Left ventricle myocardium superior (tissue), 1 donor: ENCODE data around the gene TENT4B. TPM values are rescaled to one million over a fixed set of nuclear protein-coding genes. Genes with fewer than 3 reads are reported as not detected.

Experiments used
- ATAC-seq: fragments of 200-7000 bp; cut with Tn5 transposase; one replicate; pipeline ENCODE4 v1.9.1; 2020; ENCODE audit warnings: mild to moderate bottlenecking, moderate library complexity
- DNase-seq: peaks from one replicate; pipeline ENCODE4 v3.0.0-alpha.2; 2020
- intact Hi-C: fragments of 100-400 bp; cut with micrococcal nuclease; formaldehyde crosslinking; loops from one replicate; pipeline ENCODE4 v1.11.0; 2022
- total RNA-seq: library from RNA; stranded (reverse); fragmentation: NEBNext Ultra II Directional; extraction: Animal tissue kit (Norgen Biotek cat#: 25700); gene quantifications from one replicate; pipeline ENCODE4 v1.2.1, GENCODE V29; 2021
- donor health status: DM: no; HTN: yes; CAD: no; lungs with severe emphysema.

Gene TENT4B
- total RNA-seq, 1 donor from 2014 or later = 7.8 TPM

DNA sequence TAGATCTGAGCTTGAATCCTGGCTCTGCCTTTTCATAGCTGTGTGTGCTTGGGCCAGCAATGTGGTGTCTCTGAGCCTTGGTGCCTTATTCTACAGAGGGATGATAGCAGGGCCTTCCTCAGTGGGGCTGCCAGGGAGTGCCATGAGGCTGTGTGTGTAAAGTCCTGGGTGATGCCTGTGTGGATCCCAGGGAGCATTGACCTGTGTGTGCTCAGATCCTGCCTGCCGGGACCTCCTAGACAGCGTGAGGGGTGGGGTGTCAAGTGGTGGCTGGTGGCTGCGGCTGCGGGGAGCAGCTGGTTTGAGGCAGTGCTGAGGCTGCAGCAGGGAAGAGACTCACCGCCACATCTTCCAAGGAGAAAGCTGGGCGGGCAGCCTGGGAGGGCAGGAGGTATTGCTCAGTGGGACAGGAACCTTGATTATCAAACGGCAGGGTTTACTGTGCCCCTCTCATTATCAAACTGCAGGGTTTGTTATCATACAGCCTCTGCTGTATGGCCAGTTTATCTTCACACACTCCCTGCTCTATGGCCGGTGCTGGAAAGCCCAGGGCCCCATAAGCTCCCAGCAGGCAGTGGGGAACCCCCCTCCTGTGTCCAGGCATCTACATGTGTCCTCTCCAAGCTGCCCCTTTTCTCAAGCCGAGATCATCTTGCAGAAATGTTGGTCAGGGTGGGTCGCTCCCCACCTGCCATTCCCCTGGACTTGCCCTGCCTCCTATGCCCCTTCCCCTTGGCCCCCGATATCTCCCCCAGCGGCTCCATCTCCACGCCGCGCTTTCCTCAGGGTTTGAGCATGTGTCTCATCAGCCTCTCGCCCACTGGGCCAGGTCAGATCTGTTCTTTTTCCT, 110.2 kb downstream of the TENT4B start:
- DNase-seq = no peak
- intact Hi-C loops = no loop called here
- no peak for ATAC-seq

DNA sequence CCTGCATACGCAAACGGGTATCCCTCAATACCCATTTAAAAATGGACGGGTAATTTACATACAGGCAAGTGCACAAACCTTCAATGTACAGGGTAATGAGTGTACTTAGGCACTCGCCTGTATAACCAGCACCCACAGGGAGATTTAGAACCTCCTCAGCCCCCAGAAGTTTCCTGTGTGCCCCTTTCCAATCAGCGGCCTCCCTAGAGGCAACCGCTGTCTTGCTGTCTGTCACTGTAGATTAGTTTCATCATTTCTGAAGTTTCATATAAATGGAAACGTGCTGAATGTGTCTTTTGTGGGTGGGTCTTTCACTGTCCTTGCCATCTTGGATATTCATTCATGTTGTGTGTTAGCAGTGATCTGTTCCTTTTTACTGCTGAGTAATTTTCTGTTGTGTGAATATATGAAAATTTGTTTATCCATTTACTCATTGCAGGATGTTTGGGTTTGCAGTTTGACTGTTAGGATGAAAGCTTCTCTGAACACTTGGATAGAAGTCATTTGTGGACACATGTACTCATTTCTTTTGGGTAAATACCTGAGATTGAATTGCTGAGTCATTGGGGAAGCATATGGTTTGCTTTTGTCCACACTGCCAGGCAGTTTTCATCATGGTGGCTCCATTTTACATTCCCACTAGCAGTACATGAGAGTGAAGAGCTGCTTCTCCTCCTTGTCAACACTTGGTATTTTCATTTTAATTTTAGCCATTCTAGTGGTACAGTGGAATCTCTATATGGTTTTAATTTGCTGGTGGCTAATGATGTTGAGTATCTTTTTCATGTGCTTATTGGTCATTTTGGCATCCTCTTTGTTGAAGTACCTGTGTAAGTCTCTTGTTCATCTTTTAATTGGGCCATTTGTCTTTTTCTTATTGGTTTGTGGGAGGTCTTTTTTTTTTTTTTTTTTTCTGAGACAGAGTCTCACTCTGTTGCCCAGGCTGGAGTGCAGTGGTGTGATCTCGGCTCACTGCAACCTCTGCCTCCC, 111.1 kb downstream of the TENT4B start:
- ATAC-seq (no peak), DNase-seq (no peak)
- intact Hi-C loops = no loop called here

DNA sequence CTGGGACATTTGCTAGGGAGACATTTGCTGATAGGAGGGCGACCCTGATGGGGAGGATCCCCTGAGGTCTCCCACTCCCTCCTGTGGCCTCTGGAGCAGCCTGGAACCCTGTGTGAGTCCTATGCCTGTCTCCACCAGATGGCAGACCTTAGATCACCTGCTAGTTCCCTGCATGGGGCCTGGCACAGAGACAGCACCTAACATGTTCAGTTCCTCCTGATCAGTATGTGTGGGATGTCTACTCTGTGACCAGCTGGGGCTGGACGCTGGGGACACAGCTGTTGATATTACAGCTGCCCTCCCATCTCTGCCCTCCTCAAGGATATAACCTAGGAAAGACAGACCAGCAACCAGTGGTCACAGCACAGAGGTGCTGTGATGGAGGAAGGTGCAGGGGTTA, 112.2 kb downstream of the TENT4B start:
- intact Hi-C loops = no loop called here
- DNase-seq (no peak), ATAC-seq (no peak)

DNA sequence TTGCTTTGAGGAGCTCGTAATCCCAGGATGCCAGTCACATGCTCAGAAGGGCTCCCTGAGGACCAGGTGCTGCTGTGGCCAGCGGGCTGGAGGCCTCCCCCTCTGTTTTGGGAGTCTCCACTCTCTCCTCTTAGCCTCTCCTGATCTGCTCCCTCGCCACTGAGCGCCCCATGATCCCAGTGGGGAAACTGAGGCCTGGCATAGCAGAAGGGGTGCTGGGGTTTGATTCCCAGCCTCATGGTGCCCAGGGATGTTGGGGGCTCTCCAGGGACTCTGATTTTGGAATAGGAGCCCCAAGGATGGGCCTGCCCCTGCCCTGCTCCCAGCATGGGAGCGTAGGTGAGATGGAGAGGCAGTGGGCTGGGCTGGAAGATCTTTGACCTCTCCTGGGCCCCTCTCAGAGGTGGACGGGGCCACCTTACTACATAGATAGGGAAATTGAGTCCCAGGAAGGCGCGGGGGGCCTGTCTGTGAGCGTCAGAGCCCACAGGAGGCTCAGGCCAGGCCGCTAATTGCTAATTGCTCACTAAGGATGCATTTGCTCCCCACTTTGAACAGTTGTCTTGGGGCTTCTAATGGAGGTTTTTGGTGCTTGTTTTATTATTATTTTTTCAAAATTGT, 112.7 kb downstream of the TENT4B start:
- ATAC-seq (no peak), DNase-seq (peak; percentile 33)
- intact Hi-C loops = no loop called here

DNA sequence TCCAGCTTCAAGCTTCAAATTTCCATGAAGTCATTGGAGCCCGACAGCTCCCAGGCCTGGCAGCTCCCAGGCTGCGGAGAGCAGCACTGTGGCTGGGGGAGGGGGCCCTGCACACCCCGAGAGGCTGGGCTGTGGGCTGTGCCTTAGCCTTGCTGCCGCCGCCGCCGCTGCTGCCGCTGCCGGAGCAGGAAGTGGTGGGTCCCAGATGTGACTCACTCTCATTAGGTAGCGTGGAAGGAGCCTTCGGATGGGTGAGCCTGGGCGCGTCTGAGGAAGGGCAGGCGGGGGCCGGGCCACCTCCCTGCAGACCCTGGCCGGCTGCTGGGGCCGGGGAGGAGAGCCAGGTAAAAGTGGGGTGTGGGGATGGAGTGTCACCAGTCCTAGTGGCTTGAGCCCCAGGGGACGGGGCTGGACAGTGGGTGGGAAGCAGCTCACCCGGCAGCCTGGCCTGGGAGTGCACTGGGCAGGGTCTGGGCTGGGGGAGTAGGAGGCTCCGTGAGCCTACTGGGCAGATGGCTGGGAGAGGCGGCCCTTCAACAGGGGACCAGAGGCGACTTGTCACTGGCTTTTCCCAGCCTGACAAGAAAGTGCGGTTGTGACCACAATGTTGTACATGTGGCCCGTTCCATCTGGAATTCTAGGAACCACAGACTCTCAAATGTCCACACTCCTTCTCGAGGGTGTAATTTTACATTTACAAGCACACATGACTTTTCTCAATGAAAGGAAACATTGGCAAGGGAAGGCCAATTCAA, 113.4 kb downstream of the TENT4B start, which contains the start of gene ADCY7:
ADCY7 (plus strand) TSS at position 215 of the 755 bp plus-strand sequence. CDS start 21,629 bp downstream, outside the sequence.
- DNase-seq (peak; percentile 81), ATAC-seq (peak; percentile 89)
- intact Hi-C loops = no loop called here

DNA sequence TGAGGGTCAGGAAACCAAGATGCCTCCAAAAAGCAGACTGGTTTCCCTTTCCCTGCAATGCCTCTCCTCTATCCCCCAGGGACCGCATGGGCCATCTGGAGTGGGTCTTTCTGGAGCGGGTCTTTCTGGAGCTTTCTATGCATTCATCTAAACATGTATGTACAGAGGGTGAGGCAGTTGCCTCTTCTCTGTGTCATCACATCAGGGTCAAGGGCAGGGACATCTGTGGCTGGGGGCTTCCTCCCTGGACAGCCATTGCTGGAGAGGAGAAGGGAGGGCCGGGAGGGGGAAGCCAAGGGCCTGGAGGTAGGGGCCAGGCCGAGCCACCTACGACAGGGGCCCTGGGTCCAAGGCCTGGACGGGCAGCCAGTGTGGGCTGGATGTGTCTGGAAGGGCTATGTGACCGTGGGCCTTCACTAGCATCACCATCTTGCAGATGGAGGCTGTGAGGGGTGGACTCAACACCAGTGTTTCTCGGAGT, 114.1 kb downstream of the TENT4B start:
- ATAC-seq (no peak), DNase-seq (peak; percentile 19)
- intact Hi-C loops = no loop called here

DNA sequence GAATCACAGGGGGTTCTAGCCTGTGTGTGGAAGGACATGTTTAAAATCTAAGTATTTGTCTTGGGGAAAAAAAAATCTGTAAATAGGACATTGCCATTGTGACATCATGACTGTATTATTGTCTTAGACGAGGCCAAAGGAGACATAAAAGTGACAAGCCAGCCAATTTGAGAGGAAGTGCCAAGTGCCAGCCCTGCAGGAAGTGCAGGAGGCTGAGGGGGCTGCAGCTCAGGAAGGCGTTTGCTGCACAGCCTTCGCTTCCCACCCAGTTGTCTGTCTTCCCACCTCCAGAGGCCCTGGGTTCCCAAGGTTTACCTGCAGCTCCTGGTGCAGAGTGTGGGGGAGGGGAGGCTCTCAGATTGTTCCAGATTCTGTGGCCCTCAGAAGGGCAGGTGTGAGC, 114.5 kb downstream of the TENT4B start:
- DNase-seq (peak; percentile 28), ATAC-seq (no peak)
- intact Hi-C loops = no loop called here

DNA sequence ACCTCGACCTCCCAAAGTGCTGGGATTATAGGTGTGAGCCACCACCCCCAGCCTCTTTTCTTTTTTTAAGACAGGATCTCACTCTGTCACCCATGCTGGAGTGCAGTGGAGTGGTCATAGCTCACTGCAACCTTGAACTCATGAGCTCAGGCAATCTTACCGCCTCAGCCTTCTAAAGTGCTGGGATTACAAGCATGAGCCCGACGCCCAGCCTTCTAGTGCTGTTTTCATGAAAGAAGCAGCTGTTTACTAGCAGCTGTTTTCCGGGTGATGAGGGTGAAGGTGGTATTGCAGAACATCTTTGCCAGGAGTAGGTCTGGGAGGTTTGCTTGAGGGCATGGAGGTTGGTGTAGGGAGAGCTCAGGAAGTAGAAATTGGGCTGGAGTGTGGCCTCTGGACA, 115.2 kb downstream of the TENT4B start:
- DNase-seq (no peak), ATAC-seq (no peak)
- intact Hi-C loops = no loop called here

DNA sequence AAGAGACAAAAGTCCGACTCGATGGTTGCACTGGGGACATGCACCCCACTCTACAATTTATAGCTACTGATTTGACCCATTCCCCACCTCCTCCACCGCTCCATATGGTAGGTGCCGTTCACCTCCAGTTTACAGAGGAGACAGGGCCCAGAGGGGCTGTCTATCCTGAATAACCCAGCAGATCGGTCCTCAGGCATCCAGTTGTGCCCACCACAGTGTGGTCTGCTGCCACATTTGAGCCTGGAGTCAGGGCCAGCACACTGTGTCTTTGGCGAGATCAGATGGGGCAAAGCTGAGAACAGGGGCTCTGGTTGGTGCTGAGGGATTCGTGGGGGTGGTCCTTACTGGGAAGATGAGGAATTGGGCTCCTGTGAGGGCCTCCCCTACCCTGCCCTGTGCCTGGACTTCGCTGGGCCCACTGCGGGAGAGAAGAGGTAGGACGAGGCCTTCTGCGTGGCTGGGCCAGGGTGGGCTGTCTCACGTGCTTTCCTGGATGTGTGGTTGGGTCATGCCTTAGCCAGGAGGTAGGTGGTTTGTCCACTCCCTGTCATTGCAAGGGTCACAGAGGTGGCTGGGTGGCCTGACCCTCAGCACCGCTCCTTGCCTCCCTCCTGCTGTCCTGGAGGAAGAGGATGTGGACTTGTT, 116.1 kb downstream of the TENT4B start:
- intact Hi-C loops = no loop called here
- DNase-seq (peak; percentile 15), ATAC-seq (no peak)

DNA sequence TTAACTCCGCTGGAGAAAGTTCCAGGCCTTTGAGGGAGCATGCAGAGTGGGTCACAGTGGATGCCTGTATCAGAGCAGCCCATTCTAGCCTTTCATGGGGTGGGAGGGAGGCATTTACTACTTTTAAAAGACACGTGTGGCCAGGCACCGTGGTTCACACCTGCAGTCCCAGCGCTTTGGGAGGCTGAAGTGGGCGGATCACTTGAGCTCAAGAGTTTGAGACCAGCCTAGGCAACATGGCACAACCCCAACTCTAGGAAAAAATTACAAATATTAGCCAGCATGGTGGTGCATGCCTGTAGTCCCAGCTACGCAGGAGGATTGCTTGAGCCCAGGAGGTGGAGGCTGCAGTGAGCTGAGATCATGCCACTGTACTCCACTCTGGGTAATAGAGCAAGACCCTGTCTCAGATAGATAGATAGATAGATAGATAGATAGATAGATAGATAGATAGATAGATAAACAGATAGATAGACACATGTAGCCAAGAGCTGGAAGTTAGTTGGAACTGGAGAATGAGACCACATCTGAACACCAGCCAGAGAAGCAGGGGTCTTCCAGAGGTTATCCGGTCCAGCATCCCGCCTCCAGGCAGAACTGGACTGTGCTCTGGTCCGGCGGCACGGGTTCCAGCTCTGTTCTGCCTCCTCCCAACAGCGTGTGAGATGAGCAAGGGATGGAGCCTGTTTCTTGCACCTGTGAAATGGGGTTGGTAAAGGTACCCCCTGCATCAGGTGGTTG, 116.8 kb downstream of the TENT4B start:
- DNase-seq (no peak), ATAC-seq (no peak)
- intact Hi-C loops = no loop called here

DNA sequence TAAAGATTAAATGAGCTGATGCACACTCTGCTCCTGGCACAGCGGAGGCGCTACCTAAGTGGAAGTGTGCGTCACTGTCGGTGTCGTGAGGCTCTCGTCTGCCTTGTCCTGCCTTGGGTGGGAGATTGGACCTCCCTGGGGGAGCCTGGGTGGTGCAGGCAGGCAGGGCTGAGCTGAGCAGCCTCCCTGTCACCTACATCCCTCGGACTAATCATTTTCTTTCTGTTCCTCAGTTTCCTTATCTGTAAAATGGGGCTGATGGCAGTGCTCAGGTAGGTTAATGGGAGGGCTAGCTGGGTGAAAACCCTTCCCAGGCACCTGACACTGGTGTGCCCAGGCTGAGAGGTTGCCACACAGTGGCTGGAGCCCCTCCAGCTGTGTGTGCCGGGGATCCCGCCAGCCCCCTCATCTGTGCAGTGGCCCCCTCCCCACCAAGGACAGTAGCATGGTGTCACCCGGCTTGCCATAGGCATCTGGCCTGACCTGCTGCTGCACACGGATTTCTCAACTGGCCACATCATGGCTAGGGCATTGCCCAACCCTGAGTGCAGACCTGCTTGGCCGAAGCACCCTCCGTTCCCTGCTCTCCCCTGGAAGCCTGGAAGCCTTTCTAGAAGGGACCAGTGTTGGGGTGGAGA, 117.5 kb downstream of the TENT4B start:
- no peak for ATAC-seq
- intact Hi-C loops = no loop called here
- peak; percentile 15 for DNase-seq

DNA sequence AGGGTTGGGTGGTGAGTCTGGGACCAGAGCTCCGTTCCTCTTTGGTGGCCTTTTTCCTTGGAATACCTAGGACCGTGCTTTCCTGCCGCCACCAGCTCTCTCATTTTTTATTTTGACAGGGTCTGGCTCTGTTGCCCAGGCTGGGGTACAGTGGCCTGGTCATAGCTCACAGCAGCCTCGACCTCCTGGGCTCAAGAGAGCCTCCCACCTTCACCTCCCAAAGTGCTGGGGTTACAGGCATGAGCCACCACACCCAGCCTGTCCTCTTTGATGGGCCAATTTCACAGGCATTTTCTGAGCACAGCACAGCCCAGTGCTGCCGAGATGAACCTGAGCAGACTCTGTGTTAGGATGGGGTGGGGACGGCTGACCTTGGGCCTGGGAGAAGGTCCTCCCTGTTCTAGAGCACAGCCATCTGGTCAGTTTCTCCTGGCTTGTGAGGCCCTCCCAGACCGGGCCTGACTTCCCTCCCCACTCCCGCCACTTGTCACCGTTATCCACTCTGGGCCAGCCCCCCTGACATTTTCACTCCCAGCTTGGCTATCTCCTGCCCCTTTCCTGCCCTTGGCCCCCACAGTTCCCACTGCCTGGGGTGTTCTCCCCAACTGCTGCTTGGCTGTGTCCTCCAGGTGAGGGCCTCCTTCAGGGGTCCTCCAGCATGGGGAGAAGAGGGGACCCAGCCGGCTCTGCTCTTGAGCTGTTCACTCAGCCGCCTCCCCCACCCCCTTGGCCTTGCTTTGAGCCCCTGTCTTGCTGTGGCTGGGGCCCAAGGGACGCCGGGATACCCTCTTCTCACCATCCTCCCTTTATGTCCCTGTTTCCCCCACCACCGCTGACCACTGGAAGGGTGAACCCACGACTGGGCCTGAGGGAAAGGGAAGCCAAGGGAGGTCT, 118.3 kb downstream of the TENT4B start:
- intact Hi-C loops = no loop called here
- no peak for ATAC-seq
- DNase-seq = peak; percentile 24

DNA sequence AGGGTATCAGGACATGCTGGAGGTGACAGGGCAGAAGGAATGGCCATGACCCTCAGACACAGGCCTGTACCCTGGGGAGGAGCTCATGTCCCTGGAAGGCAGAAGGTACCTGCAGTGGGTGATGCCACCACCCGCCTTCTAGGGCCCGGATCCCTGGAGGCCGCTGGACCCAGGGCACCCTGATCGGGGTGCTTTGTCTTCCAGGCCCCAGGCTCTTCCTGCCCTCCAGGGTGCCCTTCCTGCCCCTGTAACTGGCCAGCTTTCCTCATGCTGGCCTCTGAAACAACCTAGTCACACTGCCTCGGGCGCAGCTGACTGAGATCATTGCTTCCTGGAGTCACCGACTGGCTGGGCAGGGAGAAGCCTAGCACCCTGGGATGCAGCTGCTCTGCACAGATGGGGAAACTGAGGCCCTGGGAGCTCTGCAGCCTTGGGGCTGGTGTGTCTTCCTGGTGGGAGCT, 119.0 kb downstream of the TENT4B start:
- DNase-seq (peak; percentile 30), ATAC-seq (no peak)
- intact Hi-C loops = no loop called here

DNA sequence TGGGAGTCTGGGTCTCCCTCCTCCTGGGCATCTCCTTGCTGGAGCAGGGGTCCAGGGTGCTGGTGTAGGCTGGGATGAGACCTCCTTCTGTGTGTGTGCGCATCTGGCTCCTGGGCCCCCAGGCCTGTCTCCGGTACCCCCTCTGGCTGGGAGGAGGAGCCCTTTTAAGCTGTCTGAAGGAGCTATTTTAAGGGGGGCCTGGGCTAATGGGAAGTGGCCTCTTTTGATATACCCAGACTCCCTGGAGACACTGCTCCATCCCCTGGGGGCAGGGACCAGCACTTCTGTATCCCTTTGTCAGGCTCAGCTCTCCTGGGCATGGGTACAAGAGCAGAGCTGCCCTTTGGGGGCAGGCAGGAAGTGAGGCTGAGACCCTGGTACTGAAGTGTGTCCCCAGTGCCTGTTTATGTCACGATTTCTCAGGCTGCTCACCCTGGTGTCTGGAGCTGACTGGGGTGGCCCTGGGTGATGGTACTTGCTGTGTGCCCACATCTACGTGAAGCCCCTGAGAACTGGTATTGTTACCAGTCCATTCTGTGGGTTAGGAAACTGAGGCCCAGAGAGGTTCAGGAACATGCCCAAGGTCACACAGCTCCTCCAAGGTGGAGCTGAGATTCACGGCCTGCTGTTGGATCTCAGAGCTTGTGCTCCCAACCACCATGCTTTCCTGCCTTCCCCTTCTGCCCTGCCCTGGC, 119.7 kb downstream of the TENT4B start:
- DNase-seq (peak; percentile 11), ATAC-seq (no peak)
- intact Hi-C loops = no loop called here

DNA sequence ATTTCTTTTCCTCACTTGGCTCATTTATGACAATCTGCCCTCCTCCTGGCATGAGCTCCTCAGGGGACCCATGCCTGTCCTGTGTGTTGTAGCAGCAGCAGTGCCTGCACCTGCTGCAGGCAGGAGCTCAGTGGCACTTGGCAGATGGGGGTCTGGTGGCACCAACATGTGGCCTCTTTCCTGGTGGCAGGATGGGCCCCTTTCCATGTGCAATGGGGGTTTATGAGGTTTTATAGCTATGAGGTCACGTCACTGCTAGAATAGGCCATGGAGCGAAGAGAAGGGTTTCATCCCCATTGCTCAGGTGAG, 120.2 kb downstream of the TENT4B start:
- DNase-seq = peak; percentile 12
- intact Hi-C loops = no loop called here
- ATAC-seq = no peak

DNA sequence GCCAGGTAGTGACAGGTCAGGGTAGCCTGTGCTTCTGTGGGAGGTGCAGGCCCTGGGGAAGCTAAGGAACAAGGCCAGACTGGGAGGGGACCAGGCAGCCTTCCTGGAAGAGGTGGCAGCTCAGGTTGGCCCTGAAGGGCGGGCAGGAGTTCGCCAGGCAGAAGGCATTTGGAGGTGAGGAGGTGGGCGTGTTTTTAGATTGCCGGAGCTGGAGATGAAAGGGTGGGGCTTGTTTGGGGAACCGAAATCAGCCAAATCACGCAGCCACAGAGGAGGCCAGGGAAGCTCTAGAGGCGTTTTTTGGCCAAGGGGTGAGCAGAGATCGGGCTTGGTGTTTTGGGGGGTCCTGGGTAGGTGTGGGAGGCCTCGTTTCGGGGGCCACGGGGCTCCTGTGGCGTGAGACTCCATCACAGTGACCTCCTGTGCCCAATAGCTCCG, 120.8 kb downstream of the TENT4B start:
- DNase-seq (peak; percentile 32), ATAC-seq (peak; percentile 28)
- intact Hi-C loops = no loop called here
